ENCODE measurements around the gene FURIN.

DNA sequence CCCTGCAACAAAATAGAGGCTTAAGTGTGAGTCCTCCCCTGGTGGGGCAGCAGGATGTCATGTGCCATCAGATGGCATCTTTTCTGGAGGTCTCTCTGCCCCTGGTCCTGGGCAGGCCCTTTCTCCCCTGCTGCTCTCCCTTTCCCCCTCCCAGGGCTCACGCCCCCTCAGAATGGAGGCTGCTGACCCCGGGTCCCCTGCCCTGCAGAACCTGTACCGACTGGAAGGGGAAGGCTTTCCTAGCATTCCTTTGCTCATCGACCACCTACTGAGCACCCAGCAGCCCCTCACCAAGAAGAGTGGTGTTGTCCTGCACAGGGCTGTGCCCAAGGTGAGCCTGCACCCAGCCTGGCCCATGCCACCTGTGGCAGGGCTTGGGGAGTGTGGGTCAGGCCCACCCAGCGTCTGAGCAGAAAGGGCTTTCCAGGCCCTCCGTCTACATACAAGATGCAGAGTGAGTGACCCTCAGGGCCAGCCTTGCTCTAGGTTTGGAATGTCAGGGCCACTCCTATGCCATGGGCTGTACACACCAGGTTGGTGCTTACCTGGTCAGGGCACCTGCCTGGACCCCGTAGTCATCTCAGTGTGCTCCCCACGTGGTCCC lies 23.1 kb downstream of the FURIN start:
- TF ChIP-seq EP300 (IDR thresholded peaks at IDR 0.05) (no peak), TP53 (CRISPR knock-in tag; IDR thresholded peaks at IDR 0.05) (no peak)
- TF ChIP-seq, protein P1, sequence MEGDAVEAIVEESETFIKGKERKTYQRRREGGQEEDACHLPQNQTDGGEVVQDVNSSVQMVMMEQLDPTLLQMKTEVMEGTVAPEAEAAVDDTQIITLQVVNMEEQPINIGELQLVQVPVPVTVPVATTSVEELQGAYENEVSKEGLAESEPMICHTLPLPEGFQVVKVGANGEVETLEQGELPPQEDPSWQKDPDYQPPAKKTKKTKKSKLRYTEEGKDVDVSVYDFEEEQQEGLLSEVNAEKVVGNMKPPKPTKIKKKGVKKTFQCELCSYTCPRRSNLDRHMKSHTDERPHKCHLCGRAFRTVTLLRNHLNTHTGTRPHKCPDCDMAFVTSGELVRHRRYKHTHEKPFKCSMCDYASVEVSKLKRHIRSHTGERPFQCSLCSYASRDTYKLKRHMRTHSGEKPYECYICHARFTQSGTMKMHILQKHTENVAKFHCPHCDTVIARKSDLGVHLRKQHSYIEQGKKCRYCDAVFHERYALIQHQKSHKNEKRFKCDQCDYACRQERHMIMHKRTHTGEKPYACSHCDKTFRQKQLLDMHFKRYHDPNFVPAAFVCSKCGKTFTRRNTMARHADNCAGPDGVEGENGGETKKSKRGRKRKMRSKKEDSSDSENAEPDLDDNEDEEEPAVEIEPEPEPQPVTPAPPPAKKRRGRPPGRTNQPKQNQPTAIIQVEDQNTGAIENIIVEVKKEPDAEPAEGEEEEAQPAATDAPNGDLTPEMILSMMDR (IDR thresholded peaks at IDR 0.05), result no peak
